Upper lobe of left lung (tissue), 6 donors: Measurements from ENCODE around the gene SCGB3A1. TPM values are rescaled to one million over a fixed set of nuclear protein-coding genes. Genes with fewer than 3 reads are reported as not detected.
A peak's percentile ranks its signal among the peaks of the same experiment; 100 is the strongest.

Source experiments
- ATAC-seq, 2 donors: fragments of 200-7000 bp; cut with Tn5 transposase; one replicate each; pipeline ENCODE4 v1.9.1; 2022; ENCODE audit warnings: mild to moderate bottlenecking in 2 of 2, moderate library complexity in 2 of 2; ENCODE audit not compliant: low FRiP score in 2 of 2
- DNase-seq, 2 donors: peaks; one replicate each; pipeline ENCODE4 v3.0.0-alpha.2; 2019 to 2020
- H3K27ac ChIP-seq, 4 donors: fragments of 200-600 bp; sonication (generic); one replicate each; pipeline ENCODE4 v1.5.1; 2016 to 2019
- H3K27me3 ChIP-seq, 4 donors: fragments of 200-600 bp; sonication (generic); one replicate each; pipeline ENCODE4 v1.5.1; 2017 to 2019
- H3K36me3 ChIP-seq, 4 donors: fragments of 200-600 bp; sonication (generic); one replicate each; pipeline ENCODE4 v1.5.1; 2016 to 2019
- H3K4me1 ChIP-seq, 4 donors: fragments of 200-600 bp; sonication (generic); one replicate each; pipeline ENCODE4 v1.5.1; 2018 to 2019
- H3K4me3 ChIP-seq, 4 donors: fragments of 200-600 bp; sonication (generic); one replicate each; pipeline ENCODE4 v1.5.1; 2017 to 2019; ENCODE audit warnings: mild to moderate bottlenecking in 2 of 4, moderate library complexity in 1 of 4
- H3K9me3 ChIP-seq, 4 donors: fragments of 200-600 bp; sonication (generic); one replicate each; pipeline ENCODE4 v1.5.1; 2018 to 2019
- EP300 ChIP-seq, 4 donors: sonication (generic); formaldehyde crosslinking; IDR thresholded peaks; one replicate each; pipeline ENCODE4 v1.5.1; 2017; ENCODE audit warnings: antibody characterized with exemption in 4 of 4, control low read depth in 2 of 4
- POLR2A ChIP-seq, 4 donors: fragments of 450-650 bp; IDR thresholded peaks; one replicate each; pipeline ENCODE4 v1.5.1; 2016 to 2017; ENCODE audit warnings: antibody characterized with exemption in 4 of 4, mild to moderate bottlenecking in 2 of 4
- POLR2AphosphoS5 ChIP-seq, 2 donors: sonication (generic); formaldehyde crosslinking; IDR thresholded peaks; one replicate each; pipeline ENCODE4 v1.5.1; 2017; ENCODE audit warnings: antibody characterized with exemption in 2 of 2
- WGBS, 2 donors: methylation state at CpG; one replicate each; pipeline ENCODE4 v1.1.5; 2017 to 2018; 5-methylcytosine and 5-hydroxymethylcytosine counted together
- total RNA-seq, 6 donors: library from RNA; depleted of rRNA in 4 of 6; stranded (reverse); fragments of >200 nt in 4 of 6; gene quantifications; one replicate each; pipeline versions ENCODE4 v1.1.0 to v1.2.1, GENCODE V29; 2016 to 2021
- TF ChIP-seq, protein P1 (sequence below), 6 experiments: fragments of 450-650 bp in 4 of 6; fragments of 200-600 bp in 2 of 6; sonication (generic) in 2 of 6; IDR thresholded peaks; one replicate each; pipeline ENCODE4 v1.5.1; 2016 to 2019; ENCODE audit warnings: antibody characterized with exemption in 6 of 6
- donor health status: DM: no; HTN: no; CAD: no; lungs with moderate emphysema.
- donor health status: DM: no; HTN: yes; CAD: no; lungs with severe emphysema.

Gene SCGB3A1
- total RNA-seq, 6 donors from 2014 or later, result 232 to 940 (median 596) TPM

DNA sequence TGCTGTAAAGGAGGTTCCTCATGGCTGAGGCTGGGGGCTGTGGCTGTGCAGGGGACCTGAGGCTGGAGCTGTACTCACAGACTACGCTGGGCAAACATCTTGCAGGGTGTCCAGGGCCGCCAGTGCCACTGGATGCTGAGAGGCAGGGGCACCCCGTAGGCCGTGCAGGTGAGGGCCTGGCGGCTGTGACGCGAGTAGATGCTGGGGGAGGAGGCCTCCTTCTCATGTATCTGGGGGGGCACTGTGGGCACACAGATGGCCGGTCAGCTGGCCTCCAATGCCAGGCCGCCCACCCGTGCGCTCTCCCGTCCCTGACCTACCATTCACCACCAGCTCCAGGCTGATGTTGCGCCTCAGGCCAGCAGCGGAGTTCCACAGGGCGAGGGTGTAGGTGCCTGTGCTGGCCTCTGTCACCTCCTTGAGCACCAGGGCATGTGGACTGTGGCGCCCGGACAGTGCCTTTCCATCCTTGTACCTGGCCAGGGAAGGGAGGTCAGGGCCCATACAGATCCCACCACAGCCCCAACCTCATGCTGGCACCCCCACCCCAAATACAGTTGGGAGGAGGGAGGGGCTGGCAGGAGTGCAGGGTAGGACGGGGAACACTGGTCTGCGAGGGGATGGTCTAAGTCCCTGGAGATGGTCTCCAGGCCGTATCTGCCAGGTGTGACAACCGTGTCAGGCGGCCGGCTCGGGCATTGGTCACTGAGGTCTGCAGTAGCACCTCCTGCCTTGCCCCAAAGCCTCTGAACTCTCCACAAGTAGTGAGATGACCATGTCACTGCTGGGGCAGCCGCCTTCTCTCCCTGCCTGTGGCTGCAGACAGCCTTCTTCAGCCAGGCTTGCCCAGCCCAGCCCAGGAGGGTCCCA is 34.7 kb upstream of the SCGB3A1 start:
- Histone ChIP-seq H3K9me3 (no peaks in the 10 kb centered on the region), H3K4me3 (no peak overlapping the region), H3K27ac (peak overlapping the region in 1 of 4 donors; percentile 67), H3K36me3 (peaks cover 0 to 18% (median 0%) of the 10 kb centered on the region in 4 donors), H3K27me3 (no peaks in the 10 kb centered on the region), H3K4me1 (peaks cover 9 to 17% (median 12%) of the 10 kb centered on the region in 4 donors)
- 85 to 88% methylated on average over 8 to 25 of the region's 25 CpGs for WGBS, 2 donors
- DNase-seq (peak in 1 of 2 donors; percentile 76), ATAC-seq (no peak)
- TF ChIP-seq POLR2AphosphoS5 (IDR thresholded peaks at IDR 0.05) (no peak), EP300 (IDR thresholded peaks at IDR 0.05) (no peak), POLR2A (IDR thresholded peaks at IDR 0.05) (no peak)
- TF ChIP-seq, protein P1, sequence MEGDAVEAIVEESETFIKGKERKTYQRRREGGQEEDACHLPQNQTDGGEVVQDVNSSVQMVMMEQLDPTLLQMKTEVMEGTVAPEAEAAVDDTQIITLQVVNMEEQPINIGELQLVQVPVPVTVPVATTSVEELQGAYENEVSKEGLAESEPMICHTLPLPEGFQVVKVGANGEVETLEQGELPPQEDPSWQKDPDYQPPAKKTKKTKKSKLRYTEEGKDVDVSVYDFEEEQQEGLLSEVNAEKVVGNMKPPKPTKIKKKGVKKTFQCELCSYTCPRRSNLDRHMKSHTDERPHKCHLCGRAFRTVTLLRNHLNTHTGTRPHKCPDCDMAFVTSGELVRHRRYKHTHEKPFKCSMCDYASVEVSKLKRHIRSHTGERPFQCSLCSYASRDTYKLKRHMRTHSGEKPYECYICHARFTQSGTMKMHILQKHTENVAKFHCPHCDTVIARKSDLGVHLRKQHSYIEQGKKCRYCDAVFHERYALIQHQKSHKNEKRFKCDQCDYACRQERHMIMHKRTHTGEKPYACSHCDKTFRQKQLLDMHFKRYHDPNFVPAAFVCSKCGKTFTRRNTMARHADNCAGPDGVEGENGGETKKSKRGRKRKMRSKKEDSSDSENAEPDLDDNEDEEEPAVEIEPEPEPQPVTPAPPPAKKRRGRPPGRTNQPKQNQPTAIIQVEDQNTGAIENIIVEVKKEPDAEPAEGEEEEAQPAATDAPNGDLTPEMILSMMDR (IDR thresholded peaks at IDR 0.05), result no peak

DNA sequence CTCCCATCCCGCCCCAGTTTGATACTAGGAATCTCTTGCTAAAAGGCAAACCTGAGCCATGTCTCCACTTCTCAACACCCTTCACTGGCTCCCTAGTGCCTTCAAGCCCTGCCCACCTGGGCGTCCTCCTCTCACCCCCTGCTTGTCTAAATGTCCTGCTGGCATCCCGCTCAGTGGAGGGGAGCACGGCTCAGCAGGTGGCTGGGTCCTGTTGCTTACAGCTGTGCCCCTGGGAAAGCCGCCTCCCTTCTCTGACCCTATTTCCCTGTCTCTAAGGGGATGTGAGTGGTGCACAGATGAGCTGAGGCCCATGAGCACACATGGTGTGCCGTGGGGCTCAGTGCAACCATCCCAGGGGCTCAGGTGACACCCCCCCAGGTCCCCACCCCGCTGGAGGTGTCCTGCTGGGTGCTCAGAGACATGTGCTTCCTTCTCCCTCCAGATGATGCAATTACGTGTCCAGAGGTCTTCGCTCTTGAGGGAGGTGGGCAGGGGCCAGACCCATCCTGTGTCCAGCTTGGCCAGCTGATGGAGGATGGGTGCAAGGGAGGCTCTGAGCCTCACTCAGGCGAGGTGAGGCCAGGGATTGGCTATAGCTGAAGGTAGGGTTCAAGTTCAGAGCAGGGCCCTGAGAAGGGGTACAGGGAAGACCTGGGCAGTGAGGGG is 34.0 kb upstream of the SCGB3A1 start:
- DNase-seq (peak in 1 of 2 donors; percentile 39), ATAC-seq (no peak)
- TF ChIP-seq POLR2A (IDR thresholded peaks at IDR 0.05) (no peak), EP300 (IDR thresholded peaks at IDR 0.05) (no peak), POLR2AphosphoS5 (IDR thresholded peaks at IDR 0.05) (no peak)
- TF ChIP-seq, protein P1 (IDR thresholded peaks at IDR 0.05), result no peak
- H3K27ac ChIP-seq, result no peak overlapping the region
- H3K4me3 ChIP-seq, result no peak overlapping the region
- H3K4me1 ChIP-seq, result peaks cover 9 to 17% (median 12%) of the 10 kb centered on the region in 4 donors
- H3K9me3 ChIP-seq, result no peaks in the 10 kb centered on the region
- 82 to 86% methylated on average over 4 to 10 of the region's 10 CpGs for WGBS, 2 donors
- H3K36me3 ChIP-seq, result peaks cover 0 to 20% (median 1%) of the 10 kb centered on the region in 4 donors
- no peaks in the 10 kb centered on the region for H3K27me3 ChIP-seq

DNA sequence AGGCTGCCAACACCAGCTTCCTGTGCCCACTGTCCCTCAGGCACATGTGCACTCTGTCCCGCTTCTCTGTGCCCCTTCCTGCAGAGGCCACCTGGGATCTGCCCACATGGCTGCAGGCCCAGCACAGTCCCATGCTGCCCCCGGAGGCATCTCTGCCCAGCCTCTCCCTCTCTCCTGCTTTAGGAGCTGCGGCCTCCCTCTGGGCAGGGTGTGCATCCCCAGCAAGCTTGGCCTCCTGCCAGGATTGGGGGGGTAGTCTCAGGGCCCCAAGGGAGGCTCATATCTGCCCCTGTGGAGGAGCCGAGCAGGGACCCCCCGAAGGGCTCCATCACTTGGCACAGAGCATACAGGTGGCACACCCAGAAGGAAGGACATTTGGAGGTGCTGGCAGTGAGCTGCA is 33.3 kb upstream of the SCGB3A1 start:
- peaks cover 0 to 20% (median 3%) of the 10 kb centered on the region in 4 donors for H3K36me3 ChIP-seq
- H3K4me1 ChIP-seq, result peaks cover 9 to 17% (median 12%) of the 10 kb centered on the region in 4 donors
- ATAC-seq, result no peak
- no peak for TF ChIP-seq EP300 (IDR thresholded peaks at IDR 0.05)
- no peak for TF ChIP-seq POLR2A (IDR thresholded peaks at IDR 0.05)
- TF ChIP-seq, protein P1 (IDR thresholded peaks at IDR 0.05), result no peak
- TF ChIP-seq POLR2AphosphoS5 (IDR thresholded peaks at IDR 0.05), result no peak
- no peaks in the 10 kb centered on the region for H3K27me3 ChIP-seq
- H3K27ac ChIP-seq, result no peak overlapping the region
- 56 to 61% methylated on average over 5 of the region's 5 CpGs for WGBS, 2 donors
- peak in 1 of 2 donors; percentile 48 for DNase-seq
- H3K9me3 ChIP-seq, result no peaks in the 10 kb centered on the region
- no peak overlapping the region for H3K4me3 ChIP-seq

DNA sequence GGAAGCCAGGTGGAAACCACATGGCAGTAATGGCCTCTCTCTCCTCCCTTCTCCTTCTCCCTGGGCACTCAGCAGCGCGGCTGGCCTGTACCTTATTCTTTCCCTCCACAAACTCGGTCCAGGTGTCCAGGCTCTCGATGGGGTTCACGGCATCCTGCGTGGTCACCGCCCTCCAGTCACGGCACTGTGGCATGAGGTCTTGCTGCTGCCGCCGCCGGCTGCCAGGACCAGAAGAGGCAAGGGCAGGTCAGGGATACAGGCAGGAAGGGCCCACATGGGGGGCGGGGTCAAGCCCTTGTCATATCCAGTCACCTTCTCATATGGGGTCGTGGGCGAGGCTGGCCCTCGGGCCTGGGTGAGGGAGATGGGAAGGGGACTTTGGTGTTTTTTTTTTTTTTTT is 32.5 kb upstream of the SCGB3A1 start:
- TF ChIP-seq, protein P1 (IDR thresholded peaks at IDR 0.05), result no peak
- no peak for TF ChIP-seq POLR2AphosphoS5 (IDR thresholded peaks at IDR 0.05)
- TF ChIP-seq POLR2A (IDR thresholded peaks at IDR 0.05), result no peak
- Histone ChIP-seq H3K36me3 (peaks cover 0 to 16% (median 7%) of the 10 kb centered on the region in 4 donors), H3K27me3 (peaks cover 0 to 6% (median 0%) of the 10 kb centered on the region in 4 donors), H3K27ac (peak overlapping the region in 2 of 4 donors; percentile 60 to 72), H3K4me3 (no peak overlapping the region), H3K4me1 (peaks cover 9 to 20% (median 14%) of the 10 kb centered on the region in 4 donors), H3K9me3 (no peaks in the 10 kb centered on the region)
- WGBS, 2 donors, result 87 to 95% methylated on average over 15 of the region's 15 CpGs
- DNase-seq, result peak in 1 of 2 donors; percentile 64
- no peak for ATAC-seq
